ENCODE measurements around the gene HS6ST1. TPM values are rescaled to one million over a fixed set of nuclear protein-coding genes. Genes with fewer than 3 reads are reported as not detected.

Gene HS6ST1
- polyA plus RNA-seq, 1 donor (not counting 4 experiments of a cell fraction or from before 2014, with no cell fraction given): 6.3 TPM

GRCh38 chr2:128286905-128287779, 31.5 kb downstream of the HS6ST1 start:
- FAIRE-seq (no peak), DNase-seq (ENCODE audit: low read depth, low spot score) (no peak)
- Histone ChIP-seq H3K27ac (ENCODE audit: control insufficient read depth, insufficient read depth, low read length) (no peak overlapping the region), H3K79me2 (ENCODE audit: control insufficient read depth, insufficient read depth, low read length) (peaks cover 43% of the 10 kb centered on the region), H3K9me1 (ENCODE audit: control insufficient read depth, extremely low read depth, insufficient read depth, low read length) (no peaks in the 10 kb centered on the region), H3K4me3 (ENCODE audit: control insufficient read depth in 2 of 3, extremely low read depth in 1 of 3, insufficient read depth in 2 of 3, low read depth in 1 of 3, low read length in 3 of 3) (no peak overlapping the region), H4K20me1 (ENCODE audit: control insufficient read depth, extremely low read depth, insufficient read depth, low read length) (no peaks in the 10 kb centered on the region), H3K9me3 (ENCODE audit: control insufficient read depth, low read depth, low read length) (peaks cover 2% of the 10 kb centered on the region), H3K36me3 (ENCODE audit: control insufficient read depth in 2 of 2, extremely low read depth in 1 of 2, insufficient read depth in 2 of 2, low read length in 2 of 2) (peaks cover 0 to 6% of the 10 kb centered on the region in 2 experiments), H3K27me3 (ENCODE audit: control insufficient read depth, extremely low read depth, insufficient read depth, low read length) (no peaks in the 10 kb centered on the region), H3K4me1 (ENCODE audit: control insufficient read depth, extremely low read depth, insufficient read depth, low read length) (no peaks in the 10 kb centered on the region), H3K4me2 (ENCODE audit: control insufficient read depth, extremely low read depth, insufficient read depth, low read depth, low read length) (no peak overlapping the region), H2AFZ (ENCODE audit: control insufficient read depth, low read length) (no peak overlapping the region), H3K9ac (ENCODE audit: control insufficient read depth, extremely low read depth, insufficient read depth, low read length) (no peak overlapping the region)
- TF ChIP-seq EZH2 (IDR thresholded peaks at IDR 0.05; ENCODE audit: low read length): no peak
- no peak for TF ChIP-seq CTCF (optimal IDR thresholded peaks at IDR 0.05 in 1 of 3, IDR thresholded peaks at IDR 0.05 in 1 of 3, conservative IDR thresholded peaks at IDR 0.05 in 1 of 3; ENCODE audit: extremely low read depth in 1 of 3, insufficient read depth in 2 of 3, low read length in 3 of 3)
- dilution Hi-C loops (cut with MboI; ENCODE audit: extremely low pct_ligation_motif_present, low sequenced_read_pairs): no loop called here

GRCh38 chr2:128286011-128286721, 32.5 kb downstream of the HS6ST1 start:
- Histone ChIP-seq H3K27me3 (ENCODE audit: control insufficient read depth, extremely low read depth, insufficient read depth, low read length) (no peaks in the 10 kb centered on the region), H4K20me1 (ENCODE audit: control insufficient read depth, extremely low read depth, insufficient read depth, low read length) (no peaks in the 10 kb centered on the region), H3K27ac (ENCODE audit: control insufficient read depth, insufficient read depth, low read length) (no peak overlapping the region), H3K9me1 (ENCODE audit: control insufficient read depth, extremely low read depth, insufficient read depth, low read length) (no peaks in the 10 kb centered on the region), H3K79me2 (ENCODE audit: control insufficient read depth, insufficient read depth, low read length) (peaks cover 34% of the 10 kb centered on the region), H3K4me3 (ENCODE audit: control insufficient read depth in 2 of 3, extremely low read depth in 1 of 3, insufficient read depth in 2 of 3, low read depth in 1 of 3, low read length in 3 of 3) (no peak overlapping the region), H3K4me1 (ENCODE audit: control insufficient read depth, extremely low read depth, insufficient read depth, low read length) (no peaks in the 10 kb centered on the region), H3K4me2 (ENCODE audit: control insufficient read depth, extremely low read depth, insufficient read depth, low read depth, low read length) (no peak overlapping the region), H3K9ac (ENCODE audit: control insufficient read depth, extremely low read depth, insufficient read depth, low read length) (no peak overlapping the region), H3K9me3 (ENCODE audit: control insufficient read depth, low read depth, low read length) (peaks cover 2% of the 10 kb centered on the region), H3K36me3 (ENCODE audit: control insufficient read depth in 2 of 2, extremely low read depth in 1 of 2, insufficient read depth in 2 of 2, low read length in 2 of 2) (peaks cover 0 to 6% of the 10 kb centered on the region in 2 experiments), H2AFZ (ENCODE audit: control insufficient read depth, low read length) (no peak overlapping the region)
- dilution Hi-C loops (cut with MboI; ENCODE audit: extremely low pct_ligation_motif_present, low sequenced_read_pairs): no loop called here
- DNase-seq (ENCODE audit: low read depth, low spot score) (no peak), FAIRE-seq (no peak)
- TF ChIP-seq CTCF (optimal IDR thresholded peaks at IDR 0.05 in 1 of 3, IDR thresholded peaks at IDR 0.05 in 1 of 3, conservative IDR thresholded peaks at IDR 0.05 in 1 of 3; ENCODE audit: extremely low read depth in 1 of 3, insufficient read depth in 2 of 3, low read length in 3 of 3): no peak
- no peak for TF ChIP-seq EZH2 (IDR thresholded peaks at IDR 0.05; ENCODE audit: low read length)
